HG03045 (cell line): ENCODE measurements around the gene EXD3.
"Not testable (repeated sequence)": the region's sequence is repeated elsewhere in the genome, so short reads cannot be mapped to it uniquely, and the experiment has no call there.

Experiments
- ATAC-seq: cut with Tn5 transposase; IDR thresholded peaks from one replicate; pipeline ENCODE4 v1.9.1; 2021; ENCODE audit warnings: mild to moderate bottlenecking, moderate library complexity; ENCODE audit not compliant: unreplicated experiment

The EXD3 gene

GRCh38 chr9:137262173-137262908, 160.6 kb downstream of the EXD3 start:
- ATAC-seq, result not testable (repeated sequence)
